Measurements from ENCODE around the gene ZNF683.
"Not testable (repeated sequence)": the region's sequence is repeated elsewhere in the genome, so short reads cannot be mapped to it uniquely, and the experiment has no call there.

Gene ZNF683

GRCh38 chr1:26372611-26373010 lies at the start of gene ZNF683:
Gene ZNF683, minus strand, starts transcription at chr1:26372750. Its CDS starts 4,179 bp downstream, at chr1:26368571.
- DNase-seq (ENCODE audit: low read depth): not testable (repeated sequence)

- no peak for DNase-seq (ENCODE audit: low read depth)
Observed at GRCh38 chr1:26419494-26419893, 46.9 kb upstream of the ZNF683 start.

- DNase-seq (ENCODE audit: low read depth): no peak
Observed at GRCh38 chr1:26418865-26419349, 46.4 kb upstream of the ZNF683 start.

GRCh38 chr1:26417111-26417759 lies 44.7 kb upstream of the ZNF683 start:
- DNase-seq (ENCODE audit: low read depth): peak; percentile 81

GRCh38 chr1:26413031-26413430 lies 40.5 kb upstream of the ZNF683 start:
- no peak for DNase-seq (ENCODE audit: low read depth)

- no peak for DNase-seq (ENCODE audit: low read depth)
Observed at GRCh38 chr1:26412180-26412840, 39.8 kb upstream of the ZNF683 start.

- DNase-seq (ENCODE audit: low read depth): no peak
Observed at GRCh38 chr1:26411624-26412074, 39.1 kb upstream of the ZNF683 start.

GRCh38 chr1:26410706-26411623 lies 38.4 kb upstream of the ZNF683 start, which contains the start of gene LIN28A:
Gene LIN28A, plus strand, starts transcription at chr1:26410817. Its CDS starts 75 bp downstream, at chr1:26410892.
- no peak for DNase-seq (ENCODE audit: low read depth)

GRCh38 chr1:26409191-26409807 lies 36.7 kb upstream of the ZNF683 start:
- no peak for DNase-seq (ENCODE audit: low read depth)

- DNase-seq (ENCODE audit: low read depth): peak; percentile 66
Observed at GRCh38 chr1:26408604-26409003, 36.1 kb upstream of the ZNF683 start.

GRCh38 chr1:26405281-26405915 lies 32.8 kb upstream of the ZNF683 start:
- no peak for DNase-seq (ENCODE audit: low read depth)

GRCh38 chr1:26404641-26405040 lies 32.1 kb upstream of the ZNF683 start:
- no peak for DNase-seq (ENCODE audit: low read depth)

- DNase-seq (ENCODE audit: low read depth): no peak
Observed at GRCh38 chr1:26403656-26404055, 31.1 kb upstream of the ZNF683 start.

GRCh38 chr1:26401891-26402290 lies 29.3 kb upstream of the ZNF683 start:
- DNase-seq (ENCODE audit: low read depth): no peak

GRCh38 chr1:26399034-26399433 lies 26.5 kb upstream of the ZNF683 start:
- no peak for DNase-seq (ENCODE audit: low read depth)

- no peak for DNase-seq (ENCODE audit: low read depth)
Observed at GRCh38 chr1:26395754-26396153, 23.2 kb upstream of the ZNF683 start.

GRCh38 chr1:26391450-26391849 lies 18.9 kb upstream of the ZNF683 start:
- DNase-seq (ENCODE audit: low read depth): peak; percentile 18

GRCh38 chr1:26389604-26390247 lies 17.2 kb upstream of the ZNF683 start:
- no peak for DNase-seq (ENCODE audit: low read depth)

GRCh38 chr1:26388791-26389445 lies 16.4 kb upstream of the ZNF683 start:
- DNase-seq (ENCODE audit: low read depth): no peak

GRCh38 chr1:26387447-26387846 lies 14.9 kb upstream of the ZNF683 start:
- DNase-seq (ENCODE audit: low read depth): no peak

Data from activated T-cell treated with anti-CD3 and anti-CD28 coated beads for 24 hours (primary cell).